Left lung (tissue), 10 donors: ENCODE results near the gene ARV1. TPM values are rescaled to one million over a fixed set of nuclear protein-coding genes. Genes with fewer than 3 reads are reported as not detected.
A peak's percentile ranks its signal among the peaks of the same experiment; 100 is the strongest.

ENCODE experiments used
- ATAC-seq: fragments of 200-7000 bp; cut with Tn5 transposase; one replicate; pipeline ENCODE4 v1.9.1; 2020; ENCODE audit warnings: moderate library complexity
- DNase-seq, 4 donors: peaks; one replicate each; pipeline ENCODE4 v3.0.0-alpha.2; 2013 to 2020
- H3K27ac ChIP-seq, 2 donors: fragments of 200-600 bp; sonication (generic) in 1 of 2; one replicate each; pipeline versions ENCODE4 v1.5.0 to v1.8.0; 2020 to 2021
- H3K27me3 ChIP-seq, 2 donors: fragments of 200-600 bp; sonication (generic) in 1 of 2; one replicate each; pipeline versions ENCODE4 v1.5.0 to v1.8.0; 2020 to 2021
- H3K36me3 ChIP-seq, 2 donors: fragments of 200-600 bp; sonication (generic) in 1 of 2; one replicate each; pipeline versions ENCODE4 v1.5.0 to v1.8.0; 2020 to 2021
- H3K4me1 ChIP-seq, 2 donors: fragments of 200-600 bp; one replicate each; pipeline ENCODE4 v1.8.0; 2021
- H3K4me3 ChIP-seq, 2 donors: fragments of 200-600 bp; sonication (generic) in 1 of 2; one replicate each; pipeline versions ENCODE4 v1.5.0 to v1.8.0; 2020 to 2021; ENCODE audit warnings: mild to moderate bottlenecking in 1 of 2
- H3K9me3 ChIP-seq, 2 donors: fragments of 200-600 bp; sonication (generic) in 1 of 2; one replicate each; pipeline versions ENCODE4 v1.5.0 to v1.8.0; 2020 to 2021
- intact Hi-C, 2 donors: fragments of 100-400 bp; cut with DNase I; formaldehyde crosslinking; loops; one replicate each; pipeline versions ENCODE4 v1.11.2 to v1.14.2; 2022
- polyA plus RNA-seq, 6 donors: library from polyadenylated mRNA; unstranded; fragments of 120-200 nt; gene quantifications; one replicate each; pipeline ENCODE4 v1.2.1, GENCODE V29; 2013; ENCODE audit not compliant: insufficient read length in 6 of 6
- total RNA-seq, 2 donors: library from RNA; stranded (reverse); fragmentation: NEBNext Ultra II Directional; extraction: Animal tissue kit (Norgen Biotek cat#: 25700); gene quantifications; one replicate each; pipeline ENCODE4 v1.2.1, GENCODE V29; 2021
- TF ChIP-seq, protein P1 (sequence below), 2 donors: fragments of 200-600 bp; sonication (generic) in 1 of 2; IDR thresholded peaks; one replicate each; pipeline versions ENCODE4 v1.5.0 to v1.8.0; 2021; ENCODE audit warnings: antibody characterized with exemption in 2 of 2
- donor health status: DM: no; HTN: yes; CAD: no.
- donor health status: DM: no; HTN: no; CAD: no.

Gene ARV1
- total and polyA plus RNA-seq, 8 donors = 16.9 to 25.8 (median 23.3) TPM

DNA sequence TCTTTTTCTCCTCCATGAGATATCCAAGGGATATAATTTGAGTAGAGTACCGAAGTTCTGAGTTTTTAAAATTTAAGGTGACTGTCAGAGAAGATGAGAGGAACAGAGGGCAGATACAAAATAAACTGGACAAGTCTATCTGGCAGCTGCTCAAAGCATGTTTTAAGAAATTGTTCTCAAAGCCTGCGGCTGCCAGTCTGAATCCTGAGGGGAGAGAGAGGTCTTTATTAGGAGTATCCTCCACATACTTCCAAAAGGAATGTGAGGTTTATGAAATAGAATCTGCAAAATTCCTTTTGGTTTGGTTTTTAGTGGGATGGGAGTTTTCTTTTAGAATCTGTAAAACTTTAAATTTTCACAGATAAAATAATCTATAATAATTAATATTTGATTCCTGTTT is 41.5 kb upstream of the ARV1 start:
- Histone ChIP-seq H3K27ac (no peak overlapping the region), H3K4me1 (no peaks in the 10 kb centered on the region), H3K9me3 (no peaks in the 10 kb centered on the region), H3K36me3 (peaks cover 0 to 23% of the 10 kb centered on the region in 2 donors), H3K4me3 (no peak overlapping the region), H3K27me3 (no peaks in the 10 kb centered on the region)
- DNase-seq = peak in 1 of 4 donors; percentile 3
- no peak for ATAC-seq
- TF ChIP-seq, protein P1, sequence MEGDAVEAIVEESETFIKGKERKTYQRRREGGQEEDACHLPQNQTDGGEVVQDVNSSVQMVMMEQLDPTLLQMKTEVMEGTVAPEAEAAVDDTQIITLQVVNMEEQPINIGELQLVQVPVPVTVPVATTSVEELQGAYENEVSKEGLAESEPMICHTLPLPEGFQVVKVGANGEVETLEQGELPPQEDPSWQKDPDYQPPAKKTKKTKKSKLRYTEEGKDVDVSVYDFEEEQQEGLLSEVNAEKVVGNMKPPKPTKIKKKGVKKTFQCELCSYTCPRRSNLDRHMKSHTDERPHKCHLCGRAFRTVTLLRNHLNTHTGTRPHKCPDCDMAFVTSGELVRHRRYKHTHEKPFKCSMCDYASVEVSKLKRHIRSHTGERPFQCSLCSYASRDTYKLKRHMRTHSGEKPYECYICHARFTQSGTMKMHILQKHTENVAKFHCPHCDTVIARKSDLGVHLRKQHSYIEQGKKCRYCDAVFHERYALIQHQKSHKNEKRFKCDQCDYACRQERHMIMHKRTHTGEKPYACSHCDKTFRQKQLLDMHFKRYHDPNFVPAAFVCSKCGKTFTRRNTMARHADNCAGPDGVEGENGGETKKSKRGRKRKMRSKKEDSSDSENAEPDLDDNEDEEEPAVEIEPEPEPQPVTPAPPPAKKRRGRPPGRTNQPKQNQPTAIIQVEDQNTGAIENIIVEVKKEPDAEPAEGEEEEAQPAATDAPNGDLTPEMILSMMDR (IDR thresholded peaks at IDR 0.05) = no peak
- intact Hi-C loops = no loop called here

GRCh38 chr1:230938924-230939368 is 39.9 kb upstream of the ARV1 start:
- H3K4me1 ChIP-seq = no peaks in the 10 kb centered on the region
- intact Hi-C loops = no loop called here
- H3K36me3 ChIP-seq = peaks cover 0 to 26% of the 10 kb centered on the region in 2 donors
- TF ChIP-seq, protein P1 (IDR thresholded peaks at IDR 0.05) = no peak
- H3K4me3 ChIP-seq = no peak overlapping the region
- no peak for DNase-seq
- peaks cover 0 to 2% of the 10 kb centered on the region in 2 donors for H3K9me3 ChIP-seq
- no peak for ATAC-seq
- H3K27me3 ChIP-seq = no peaks in the 10 kb centered on the region
- no peak overlapping the region for H3K27ac ChIP-seq

- Histone ChIP-seq H3K4me1 (no peaks in the 10 kb centered on the region), H3K36me3 (peaks cover 0 to 35% of the 10 kb centered on the region in 2 donors), H3K9me3 (peaks cover 0 to 2% of the 10 kb centered on the region in 2 donors), H3K4me3 (no peak overlapping the region), H3K27ac (no peak overlapping the region), H3K27me3 (no peaks in the 10 kb centered on the region)
- ATAC-seq (no peak), DNase-seq (no peak)
- TF ChIP-seq, protein P1 (IDR thresholded peaks at IDR 0.05) = no peak
- intact Hi-C loops = no loop called here
Measured at GRCh38 chr1:230939806-230940489, 38.9 kb upstream of the ARV1 start.

DNA sequence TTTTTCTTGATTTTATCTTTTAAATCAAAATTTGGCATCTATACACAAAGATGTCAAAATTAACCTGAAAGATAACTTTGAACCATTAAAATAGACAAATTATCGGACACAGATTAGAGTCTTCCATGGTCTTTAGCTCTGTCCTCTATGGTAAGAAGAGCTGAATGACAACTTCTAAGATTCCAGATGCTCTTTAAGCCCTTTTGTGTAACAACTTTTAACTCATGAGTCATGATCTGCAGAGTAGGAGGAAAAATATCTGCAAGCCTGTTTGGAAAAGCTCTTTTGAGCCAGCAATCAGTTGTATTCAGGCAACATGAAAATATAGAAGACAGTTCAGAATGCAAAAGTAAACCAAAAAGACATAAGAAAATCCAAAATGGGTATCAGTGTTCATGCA is 38.0 kb upstream of the ARV1 start:
- intact Hi-C loops = no loop called here
- no peak overlapping the region for H3K27ac ChIP-seq
- H3K36me3 ChIP-seq = peaks cover 0 to 44% of the 10 kb centered on the region in 2 donors
- no peak for DNase-seq
- TF ChIP-seq, protein P1 (IDR thresholded peaks at IDR 0.05) = no peak
- H3K27me3 ChIP-seq = no peaks in the 10 kb centered on the region
- H3K9me3 ChIP-seq = peaks cover 0 to 2% of the 10 kb centered on the region in 2 donors
- ATAC-seq = no peak
- no peaks in the 10 kb centered on the region for H3K4me1 ChIP-seq
- no peak overlapping the region for H3K4me3 ChIP-seq

DNA sequence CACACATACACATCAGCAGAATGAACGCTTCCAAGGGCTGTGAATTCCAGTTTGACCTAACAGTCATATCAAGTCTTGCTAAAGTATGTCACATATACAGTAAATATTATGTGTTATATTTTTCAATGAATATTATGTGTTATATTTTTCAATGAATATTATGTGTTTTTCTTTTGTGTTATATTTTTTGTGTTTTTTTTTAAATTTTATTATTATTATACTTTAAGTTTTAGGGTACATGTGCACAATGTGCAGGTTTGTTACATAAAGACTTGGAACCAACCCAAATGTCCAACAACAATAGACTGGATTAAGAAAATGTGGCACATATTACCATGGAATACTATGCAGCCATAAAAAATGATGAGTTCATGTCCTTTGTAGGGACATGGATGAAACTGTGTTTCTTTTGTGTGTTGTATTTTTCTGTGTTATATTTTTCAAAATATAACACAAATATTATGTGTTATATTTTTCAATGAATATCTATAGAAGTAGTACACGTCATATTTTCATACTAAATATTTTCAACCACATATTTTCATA is 35.8 kb upstream of the ARV1 start:
- Histone ChIP-seq H3K36me3 (peaks cover 0 to 42% of the 10 kb centered on the region in 2 donors), H3K4me1 (no peaks in the 10 kb centered on the region), H3K27ac (no peak overlapping the region), H3K4me3 (no peak overlapping the region), H3K9me3 (peaks cover 0 to 2% of the 10 kb centered on the region in 2 donors), H3K27me3 (no peaks in the 10 kb centered on the region)
- intact Hi-C loops = no loop called here
- DNase-seq (no peak), ATAC-seq (no peak)
- TF ChIP-seq, protein P1 (IDR thresholded peaks at IDR 0.05) = no peak
